HG02840 (cell line): ENCODE data around the gene EXD1.
"Not testable (repeated sequence)": the region's sequence is repeated elsewhere in the genome, so short reads cannot be mapped to it uniquely, and the experiment has no call there.

Experiments used
- ATAC-seq: cut with Tn5 transposase; IDR thresholded peaks from one replicate; pipeline ENCODE4 v1.9.1; 2021; ENCODE audit warnings: mild to moderate bottlenecking, moderate library complexity, moderate number of reproducible peaks; ENCODE audit not compliant: unreplicated experiment, low FRiP score

Gene EXD1

DNA sequence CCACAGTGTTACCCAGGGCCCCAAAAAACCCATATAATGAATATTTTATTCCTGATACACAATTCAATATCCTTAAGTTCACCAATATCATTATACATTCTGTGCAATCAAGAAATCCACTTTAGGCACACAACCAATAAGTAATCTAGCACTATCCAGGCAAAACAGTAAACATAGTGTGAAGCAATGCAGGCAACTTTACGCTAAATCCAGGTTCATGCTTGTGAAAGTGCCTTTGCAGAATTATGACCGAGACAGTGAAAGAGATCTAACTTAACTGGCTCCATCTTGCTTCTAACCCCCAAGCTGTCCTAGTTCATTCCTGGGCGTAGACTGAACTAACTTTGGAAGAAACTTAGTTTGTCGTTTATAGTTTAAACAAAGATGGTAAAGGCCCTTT, 80.3 kb downstream of the EXD1 start:
- ATAC-seq = no peak

GRCh38 chr15:41148065-41148464, 82.5 kb downstream of the EXD1 start:
- no peak for ATAC-seq

- no peak for ATAC-seq
These were observed 90.9 kb downstream of the EXD1 start for GRCh38 chr15:41139619-41140018.

DNA sequence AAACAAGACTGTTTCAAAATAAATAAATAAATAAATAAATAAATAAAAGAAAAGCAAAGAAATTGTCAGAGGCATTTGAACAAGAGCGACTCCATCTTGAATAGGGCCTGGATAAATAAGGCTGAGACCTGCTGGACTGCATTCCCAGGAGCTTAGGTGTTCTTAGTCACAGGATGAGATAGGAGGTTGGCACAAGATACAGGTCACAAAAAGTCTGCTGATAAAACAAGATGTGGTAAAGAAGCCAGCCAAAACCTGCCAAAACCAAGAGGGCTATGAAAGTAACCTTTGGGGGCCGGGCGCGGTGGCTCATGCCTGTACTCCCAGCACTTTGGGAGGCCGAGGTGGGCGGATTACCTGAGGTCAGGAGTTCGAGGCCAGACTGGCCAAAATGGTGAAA, 91.4 kb downstream of the EXD1 start:
- ATAC-seq = not testable (repeated sequence)

DNA sequence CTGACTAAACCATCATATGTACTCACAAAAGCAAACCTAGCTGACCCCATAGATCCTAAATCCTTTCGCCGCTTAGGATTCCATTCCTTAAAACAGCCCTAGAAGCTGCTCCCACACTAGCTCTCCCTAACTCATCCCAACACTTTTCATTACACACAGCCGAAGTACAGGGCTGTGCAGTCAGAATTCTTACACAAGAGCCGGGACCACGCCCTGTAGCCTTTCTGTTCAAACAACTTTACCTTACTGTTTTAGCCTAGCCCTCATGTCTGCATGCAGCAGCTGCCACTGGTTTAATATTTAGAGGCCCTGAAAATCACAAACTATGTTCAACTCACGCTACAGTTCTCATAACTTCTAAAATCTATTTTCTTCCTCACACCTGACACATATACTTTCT, 95.0 kb downstream of the EXD1 start:
- not testable (repeated sequence) for ATAC-seq

- ATAC-seq = no peak
These were observed 97.1 kb downstream of the EXD1 start for GRCh38 chr15:41133454-41133853.
